K562 (cell line): Measurements from ENCODE around the gene FHIT. TPM values are rescaled to one million over a fixed set of nuclear protein-coding genes. Genes with fewer than 3 reads are reported as not detected.

Experiments used
- DNMT1 ChIP-seq: fragments of 450-650 bp; IDR thresholded peaks from 2 replicates; pipeline ENCODE4 v1.6.1; 2016; ENCODE audit warnings: antibody characterized with exemption, mild to moderate bottlenecking
- EGR1 ChIP-seq: fragments of 450-650 bp; conservative IDR thresholded peaks from 2 replicates; pipeline ENCODE4 v1.6.1; 2017; ENCODE audit warnings: mild to moderate bottlenecking
- FOSL1 ChIP-seq: fragments of 200-800 bp; sonication (Bioruptor generic); conservative IDR thresholded peaks from 2 replicates; pipeline ENCODE4 v1.6.1; 2016; ENCODE audit warnings: missing genetic modification characterization, missing compliant biosample characterization
- GATA2 ChIP-seq: sonication (generic); formaldehyde crosslinking; IDR thresholded peaks from 2 replicates; pipeline ENCODE4 v1.4.0; 2020; ENCODE audit warnings: mild to moderate bottlenecking, missing genetic modification reagents
- HDGF ChIP-seq: fragments of 450-650 bp; IDR thresholded peaks from 2 replicates; pipeline ENCODE4 v1.6.1; 2016
- HMG20B ChIP-seq: fragments of 250-450 bp; sonication (Bioruptor Pico); IDR thresholded peaks from 2 replicates; pipeline ENCODE4 v1.5.0; 2021; ENCODE audit warnings: mild to moderate bottlenecking
- RBM34 ChIP-seq: fragments of 200-400 bp; formaldehyde crosslinking; IDR thresholded peaks from 2 replicates; pipeline ENCODE4 v1.6.1; 2018; ENCODE audit warnings: low read length, borderline replicate concordance; ENCODE audit not compliant: insufficient read depth
- ZFP30 ChIP-seq: fragments of 250-450 bp; sonication (Bioruptor Pico); IDR thresholded peaks from 2 replicates; pipeline ENCODE4 v1.8.0; 2022; ENCODE audit warnings: moderate library complexity, mild to moderate bottlenecking, inconsistent platforms, borderline replicate concordance
- ZNF184 ChIP-seq: sonication (generic); formaldehyde crosslinking; IDR thresholded peaks from 2 replicates; pipeline ENCODE4 v1.5.0; 2020; ENCODE audit warnings: missing genetic modification reagents
- polyA plus RNA-seq, 8 experiments: library from polyadenylated mRNA; depleted of rRNA in 4 of 8; stranded (reverse) in 5 of 8; unstranded in 3 of 8; fragments of >200 nt; fragmentation: Nextera tagmentation in 2 of 8; fragmentation: Illumina TruSeq in 1 of 8; extraction: Ambion mirVana in 2 of 8; extraction: Trizol in 1 of 8; gene quantifications; 2 replicates each; pipeline versions ENCODE4 v1.2.1 to v1.2.3, GENCODE V29; 2011 to 2014; ENCODE audit warnings: inconsistent platforms in 1 of 8, missing spikeins in 1 of 8
- total RNA-seq, 7 experiments: library from RNA; depleted of rRNA in 6 of 7; stranded (reverse); fragments of >200 nt in 6 of 7; fragmentation: Illumina TruSeq in 2 of 7; extraction: Trizol in 2 of 7; gene quantifications; 2 replicates each; pipeline versions ENCODE4 v1.2.1 to v1.2.3, GENCODE V29; 2011 to 2021; ENCODE audit warnings: low replicate concordance in 1 of 7
- TF ChIP-seq, protein P1 (sequence below): fragments of 150-350 bp; IDR thresholded peaks from 2 replicates; pipeline ENCODE4 v1.6.1; 2014; ENCODE audit warnings: low read depth, mild to moderate bottlenecking, low read length, borderline replicate concordance
- TF ChIP-seq, protein P2 (sequence below): fragments of 450-650 bp; formaldehyde crosslinking; IDR thresholded peaks from 2 replicates; pipeline ENCODE4 v1.4.0; 2022; ENCODE audit warnings: missing genetic modification characterization
- TF ChIP-seq, protein P3 (sequence below): fragments of 450-650 bp; IDR thresholded peaks from 2 replicates; pipeline ENCODE4 v1.6.1; 2016; ENCODE audit warnings: missing biosample characterization, missing genetic modification characterization

Gene FHIT
- total and polyA plus RNA-seq, 9 of the 15 experiments (the other 6 are each of a cell fraction or from before 2014, with no cell fraction given) = 1.7 to 9.1 (median 4.3) TPM

- TF ChIP-seq, protein P1, sequence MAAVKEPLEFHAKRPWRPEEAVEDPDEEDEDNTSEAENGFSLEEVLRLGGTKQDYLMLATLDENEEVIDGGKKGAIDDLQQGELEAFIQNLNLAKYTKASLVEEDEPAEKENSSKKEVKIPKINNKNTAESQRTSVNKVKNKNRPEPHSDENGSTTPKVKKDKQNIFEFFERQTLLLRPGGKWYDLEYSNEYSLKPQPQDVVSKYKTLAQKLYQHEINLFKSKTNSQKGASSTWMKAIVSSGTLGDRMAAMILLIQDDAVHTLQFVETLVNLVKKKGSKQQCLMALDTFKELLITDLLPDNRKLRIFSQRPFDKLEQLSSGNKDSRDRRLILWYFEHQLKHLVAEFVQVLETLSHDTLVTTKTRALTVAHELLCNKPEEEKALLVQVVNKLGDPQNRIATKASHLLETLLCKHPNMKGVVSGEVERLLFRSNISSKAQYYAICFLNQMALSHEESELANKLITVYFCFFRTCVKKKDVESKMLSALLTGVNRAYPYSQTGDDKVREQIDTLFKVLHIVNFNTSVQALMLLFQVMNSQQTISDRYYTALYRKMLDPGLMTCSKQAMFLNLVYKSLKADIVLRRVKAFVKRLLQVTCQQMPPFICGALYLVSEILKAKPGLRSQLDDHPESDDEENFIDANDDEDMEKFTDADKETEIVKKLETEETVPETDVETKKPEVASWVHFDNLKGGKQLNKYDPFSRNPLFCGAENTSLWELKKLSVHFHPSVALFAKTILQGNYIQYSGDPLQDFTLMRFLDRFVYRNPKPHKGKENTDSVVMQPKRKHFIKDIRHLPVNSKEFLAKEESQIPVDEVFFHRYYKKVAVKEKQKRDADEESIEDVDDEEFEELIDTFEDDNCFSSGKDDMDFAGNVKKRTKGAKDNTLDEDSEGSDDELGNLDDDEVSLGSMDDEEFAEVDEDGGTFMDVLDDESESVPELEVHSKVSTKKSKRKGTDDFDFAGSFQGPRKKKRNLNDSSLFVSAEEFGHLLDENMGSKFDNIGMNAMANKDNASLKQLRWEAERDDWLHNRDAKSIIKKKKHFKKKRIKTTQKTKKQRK = no peak
- TF ChIP-seq HMG20B (no peak), DNMT1 (no peak), EGR1 (peak; percentile 65), FOSL1 (tag) (0 out of 2 replicates have a peak, but pooled peaks have one; percentile 16), ZFP30 (CRISPR knock-in tag) (no peak), GATA2 (CRISPR knock-in tag) (peak; percentile 61; the same call in 1 of the 2 replicates), RBM34 (no peak), HDGF (no peak), ZNF184 (CRISPR knock-in tag) (no peak)
- TF ChIP-seq, protein P2, sequence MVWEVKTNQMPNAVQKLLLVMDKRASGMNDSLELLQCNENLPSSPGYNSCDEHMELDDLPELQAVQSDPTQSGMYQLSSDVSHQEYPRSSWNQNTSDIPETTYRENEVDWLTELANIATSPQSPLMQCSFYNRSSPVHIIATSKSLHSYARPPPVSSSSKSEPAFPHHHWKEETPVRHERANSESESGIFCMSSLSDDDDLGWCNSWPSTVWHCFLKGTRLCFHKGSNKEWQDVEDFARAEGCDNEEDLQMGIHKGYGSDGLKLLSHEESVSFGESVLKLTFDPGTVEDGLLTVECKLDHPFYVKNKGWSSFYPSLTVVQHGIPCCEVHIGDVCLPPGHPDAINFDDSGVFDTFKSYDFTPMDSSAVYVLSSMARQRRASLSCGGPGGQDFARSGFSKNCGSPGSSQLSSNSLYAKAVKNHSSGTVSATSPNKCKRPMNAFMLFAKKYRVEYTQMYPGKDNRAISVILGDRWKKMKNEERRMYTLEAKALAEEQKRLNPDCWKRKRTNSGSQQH (CRISPR knock-in tag) = no peak
- TF ChIP-seq, protein P3, sequence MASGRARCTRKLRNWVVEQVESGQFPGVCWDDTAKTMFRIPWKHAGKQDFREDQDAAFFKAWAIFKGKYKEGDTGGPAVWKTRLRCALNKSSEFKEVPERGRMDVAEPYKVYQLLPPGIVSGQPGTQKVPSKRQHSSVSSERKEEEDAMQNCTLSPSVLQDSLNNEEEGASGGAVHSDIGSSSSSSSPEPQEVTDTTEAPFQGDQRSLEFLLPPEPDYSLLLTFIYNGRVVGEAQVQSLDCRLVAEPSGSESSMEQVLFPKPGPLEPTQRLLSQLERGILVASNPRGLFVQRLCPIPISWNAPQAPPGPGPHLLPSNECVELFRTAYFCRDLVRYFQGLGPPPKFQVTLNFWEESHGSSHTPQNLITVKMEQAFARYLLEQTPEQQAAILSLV (tag) = no peak
Observed at GRCh38 chr3:59877263-59878037, 1373.8 kb downstream of the FHIT start (continued).
